ENCODE results near the gene RXRB. TPM values are rescaled to one million over a fixed set of nuclear protein-coding genes. Genes with fewer than 3 reads are reported as not detected.
A peak's percentile ranks its signal among the peaks of the same experiment; 100 is the strongest.
"Not testable (repeated sequence)": the region's sequence is repeated elsewhere in the genome, so short reads cannot be mapped to it uniquely, and the experiment has no call there.

Gene RXRB
- total RNA-seq = 23.4 TPM

DNA sequence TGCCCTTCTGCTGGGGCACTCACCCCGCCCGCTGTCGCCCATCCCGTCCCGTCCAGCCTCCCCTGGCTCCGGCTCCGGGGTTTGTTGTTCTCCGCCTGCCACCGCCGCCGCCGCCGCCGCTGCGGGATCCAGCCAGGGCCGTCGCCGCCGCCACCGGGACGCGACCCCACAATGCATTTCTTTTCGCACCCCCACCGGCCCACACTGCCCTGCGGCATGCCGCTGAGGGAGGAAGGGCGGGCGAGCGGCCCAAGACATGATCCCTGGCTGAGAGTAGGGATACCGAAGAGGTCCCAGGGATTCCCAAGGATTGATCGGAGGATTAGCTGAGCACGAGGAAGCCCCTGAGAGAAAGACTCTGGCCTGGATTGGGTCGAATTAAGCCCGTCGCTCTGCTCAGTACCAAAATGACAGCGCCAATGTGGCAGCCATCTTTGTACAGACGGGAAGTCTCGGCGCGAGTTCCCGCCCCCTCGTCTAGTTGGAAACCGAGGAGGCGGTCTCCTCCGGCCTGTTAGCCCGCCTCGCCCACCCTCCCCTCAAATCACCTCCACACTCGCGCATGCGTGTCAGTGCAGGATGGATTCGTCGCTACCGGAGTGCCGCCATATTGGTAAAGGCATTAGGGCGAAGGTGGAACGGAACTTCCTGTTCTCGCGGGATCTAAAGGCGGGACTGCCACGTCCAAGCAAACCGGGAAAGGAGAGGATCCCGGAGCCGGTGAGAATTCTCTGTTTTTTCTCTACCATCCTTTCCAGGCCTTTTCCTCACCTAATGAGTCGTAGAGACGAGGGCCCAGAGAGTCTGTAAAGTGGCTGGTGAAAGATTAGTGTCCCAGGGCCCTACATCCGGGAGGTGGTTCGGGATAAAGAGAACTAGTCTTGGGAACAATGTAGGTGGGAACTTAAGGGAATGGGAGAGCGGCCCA lies at the start of gene RXRB, which contains the start of gene SLC39A7:
TSS of gene RXRB (minus strand) at position 447 of the 928 bp plus-strand sequence. CDS start at position 258, 189 bp downstream.
TSS of gene SLC39A7 (plus strand) at position 649 of the 928 bp plus-strand sequence. CDS start 379 bp downstream, outside the sequence.
- DNase-seq (ENCODE audit: low read depth in 2 of 3, low spot score in 2 of 3) = peak; percentile 99 to 100 (median 100)

DNA sequence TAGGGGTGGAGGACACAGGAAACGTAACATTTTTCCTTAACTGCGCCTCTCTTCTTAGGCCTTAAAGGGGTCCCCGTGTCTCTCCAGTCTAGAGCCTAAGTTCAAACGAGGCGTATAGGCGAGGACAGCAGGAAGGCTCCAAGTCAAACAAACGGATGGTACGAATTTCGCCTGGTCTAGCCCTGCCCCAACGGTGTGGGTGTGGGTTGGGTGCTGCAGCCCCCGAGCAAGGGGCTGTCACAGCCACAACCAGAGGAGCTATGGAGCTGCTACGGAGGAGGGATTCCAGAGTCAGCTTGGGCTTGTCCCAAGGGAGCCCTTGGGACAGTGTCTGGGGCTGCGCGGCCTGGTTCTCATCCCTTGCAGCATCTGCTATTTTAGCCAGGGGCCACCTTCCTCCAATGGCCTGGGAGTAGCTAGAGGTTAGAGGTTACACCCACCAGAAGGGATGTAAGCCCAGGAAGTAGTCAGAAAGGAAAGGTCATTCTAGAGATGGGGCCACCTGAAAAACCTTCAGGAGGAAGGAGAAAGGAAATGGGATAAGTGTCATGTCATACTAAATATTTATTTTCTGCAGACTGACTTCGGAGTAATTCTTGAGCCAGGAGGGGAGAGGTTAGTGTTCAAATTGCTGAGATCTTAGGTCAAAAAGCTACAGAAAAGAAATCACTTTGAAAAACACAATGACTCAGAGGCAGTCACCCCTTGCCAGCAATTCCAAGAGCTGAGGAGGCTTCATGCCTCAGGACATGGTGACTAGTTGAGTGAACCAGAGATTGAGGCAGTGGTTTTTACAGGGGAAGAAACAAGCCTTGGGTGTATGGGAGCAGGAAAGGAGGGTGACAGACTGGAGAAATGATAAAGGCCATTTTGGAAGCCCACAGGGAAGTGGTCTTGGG lies 49.5 kb upstream of the RXRB start:
- DNase-seq (ENCODE audit: low read depth in 2 of 3, low spot score in 2 of 3) = no peak

DNA sequence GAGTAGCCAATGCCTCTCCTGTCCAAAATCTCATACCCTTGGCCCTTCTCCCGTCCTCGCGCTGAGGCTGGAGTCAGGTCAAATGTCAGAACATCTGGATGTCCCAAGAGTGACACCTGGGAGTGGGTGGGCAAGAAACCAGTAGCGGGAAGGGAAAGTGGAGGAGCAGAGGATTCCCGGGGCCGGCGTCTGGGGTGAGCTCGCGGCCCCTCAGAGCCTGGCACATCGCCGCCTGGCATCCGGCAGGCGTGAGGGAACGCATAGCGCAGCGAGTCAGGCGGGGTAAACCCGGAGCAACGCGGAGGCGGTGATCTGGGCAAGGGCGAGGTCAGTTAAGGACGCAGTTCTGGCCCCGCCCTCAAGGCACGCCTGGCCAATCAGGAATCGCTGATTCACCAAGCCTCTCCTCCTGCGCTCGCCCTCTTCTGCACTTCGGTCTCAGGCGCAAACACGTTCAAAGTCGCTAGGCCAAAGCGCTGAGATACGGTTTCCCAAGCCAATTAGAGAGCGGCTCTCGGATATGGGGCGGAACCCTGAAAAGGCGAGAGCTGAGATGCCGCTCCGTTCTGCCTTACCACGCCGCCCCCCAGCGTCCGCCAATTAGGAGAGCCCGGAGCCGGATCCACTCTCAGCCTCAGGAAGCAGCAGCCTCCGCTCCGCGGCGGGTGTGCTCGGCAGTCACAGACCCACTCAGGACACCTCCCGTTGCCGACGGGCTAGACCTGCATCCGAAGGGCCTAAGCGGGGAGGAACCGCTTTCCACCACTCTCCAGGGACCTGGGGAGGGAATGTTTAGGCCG lies 48.7 kb upstream of the RXRB start:
- peak; percentile 88 to 100 (median 99) for DNase-seq (ENCODE audit: low read depth in 2 of 3, low spot score in 2 of 3)

DNA sequence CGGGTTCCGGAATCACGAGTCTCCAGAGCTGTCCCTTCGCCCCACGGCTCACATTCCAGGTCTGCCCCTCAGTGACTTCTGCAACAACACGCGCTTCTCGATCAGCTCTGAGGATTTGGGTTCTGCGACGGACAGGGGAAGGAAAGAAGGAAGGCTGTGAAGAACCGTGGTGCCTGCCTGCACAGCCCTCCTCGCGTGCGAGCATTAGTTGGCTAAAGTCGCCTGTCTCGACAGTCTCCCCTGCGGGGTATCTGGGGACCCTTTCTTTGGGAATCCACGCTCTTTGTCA lies 48.1 kb upstream of the RXRB start:
- peak in 1 of 3 donors; percentile 48 for DNase-seq (ENCODE audit: low read depth in 2 of 3, low spot score in 2 of 3)

DNA sequence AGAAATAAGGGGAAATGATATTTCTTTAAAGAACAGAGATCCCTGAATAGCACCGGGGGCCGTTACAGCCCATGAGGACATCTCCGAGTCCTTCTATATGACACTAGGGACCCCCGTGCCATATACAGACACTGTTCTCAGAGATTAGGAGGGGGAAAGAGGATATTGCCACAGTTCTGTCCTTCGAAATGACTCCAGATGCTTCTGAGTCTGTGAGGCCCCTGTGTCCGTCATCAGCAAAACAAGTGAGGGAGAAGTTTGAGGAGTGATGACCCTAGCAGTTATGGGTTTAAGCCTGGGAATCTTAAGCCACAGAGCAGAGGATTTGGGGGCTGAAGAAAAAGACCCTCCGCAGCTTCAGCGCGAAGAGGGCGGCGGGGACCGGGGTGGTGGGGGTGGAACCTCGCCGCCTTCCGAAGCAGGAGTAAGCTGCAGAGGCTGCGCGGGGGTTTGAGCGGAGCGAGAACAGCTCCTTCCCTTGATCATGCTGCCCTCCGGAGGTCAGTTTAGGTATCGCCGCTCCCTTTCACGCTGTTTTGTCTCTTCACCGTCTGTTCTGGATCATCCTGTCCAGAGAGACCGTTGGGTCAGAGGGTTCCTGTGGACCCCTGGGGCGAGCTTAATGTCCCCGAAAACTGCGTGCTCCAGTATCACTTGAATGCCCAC lies 47.6 kb upstream of the RXRB start:
- peak; percentile 79 to 91 (median 83) for DNase-seq (ENCODE audit: low read depth in 2 of 3, low spot score in 2 of 3)

DNA sequence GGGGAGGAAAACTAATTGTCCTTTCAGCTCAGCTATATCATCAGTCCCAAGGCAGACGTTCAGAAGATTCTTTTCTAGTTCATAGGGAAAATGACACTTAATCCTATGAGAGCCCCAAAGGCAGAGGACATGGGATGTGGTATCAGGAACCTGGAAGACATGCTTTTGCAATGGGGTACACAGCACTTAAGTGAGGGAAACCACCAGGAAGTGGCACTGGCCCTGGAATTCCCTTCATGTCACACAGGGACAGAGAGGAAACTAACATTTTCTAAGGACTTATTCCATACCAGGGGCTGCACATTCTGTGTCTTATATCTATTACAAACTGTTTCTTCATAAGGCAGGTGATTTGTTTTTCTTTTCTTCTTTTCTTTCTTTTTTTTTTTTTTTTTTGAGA lies 43.0 kb upstream of the RXRB start:
- DNase-seq (ENCODE audit: low read depth in 2 of 3, low spot score in 2 of 3) = no peak

DNA sequence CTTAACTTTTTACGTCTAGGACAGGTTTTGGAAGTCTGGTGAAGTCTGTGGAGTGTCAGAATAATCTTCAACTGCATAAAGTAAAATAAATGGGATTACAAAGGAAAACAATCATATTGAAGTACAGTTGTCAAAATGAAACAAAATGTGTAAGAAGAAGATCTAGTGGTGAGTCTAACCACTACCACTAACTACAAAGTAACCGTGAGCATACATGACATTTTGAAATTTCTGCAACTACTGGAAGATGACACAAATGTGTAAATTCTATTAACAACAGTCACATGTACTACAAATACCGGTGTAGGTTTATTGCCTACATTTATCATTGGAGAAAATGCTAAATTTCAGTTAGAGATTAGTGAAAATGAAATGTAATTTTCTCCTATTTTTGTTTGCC lies 41.5 kb upstream of the RXRB start:
- no peak for DNase-seq (ENCODE audit: low read depth in 2 of 3, low spot score in 2 of 3)

DNA sequence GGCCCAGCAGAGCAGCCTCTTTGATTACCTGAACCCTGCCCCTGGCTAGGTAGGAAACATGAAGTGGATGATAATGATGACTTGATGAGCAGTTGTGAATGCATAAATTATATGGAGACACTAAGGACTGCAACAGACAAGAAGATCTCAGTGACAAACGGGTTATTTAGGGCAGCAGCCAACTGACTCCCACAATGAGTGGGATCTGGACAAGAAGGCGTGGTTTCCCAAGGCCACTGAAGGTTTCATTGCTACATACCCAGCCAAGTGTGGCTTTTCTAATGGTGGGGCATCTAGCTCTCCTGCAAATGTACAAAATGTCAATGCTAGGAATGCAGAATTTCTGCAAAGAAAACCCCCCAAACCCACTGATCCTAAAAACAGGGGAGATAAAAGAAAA lies 37.3 kb upstream of the RXRB start:
- DNase-seq (ENCODE audit: low read depth in 2 of 3, low spot score in 2 of 3) = no peak

DNA sequence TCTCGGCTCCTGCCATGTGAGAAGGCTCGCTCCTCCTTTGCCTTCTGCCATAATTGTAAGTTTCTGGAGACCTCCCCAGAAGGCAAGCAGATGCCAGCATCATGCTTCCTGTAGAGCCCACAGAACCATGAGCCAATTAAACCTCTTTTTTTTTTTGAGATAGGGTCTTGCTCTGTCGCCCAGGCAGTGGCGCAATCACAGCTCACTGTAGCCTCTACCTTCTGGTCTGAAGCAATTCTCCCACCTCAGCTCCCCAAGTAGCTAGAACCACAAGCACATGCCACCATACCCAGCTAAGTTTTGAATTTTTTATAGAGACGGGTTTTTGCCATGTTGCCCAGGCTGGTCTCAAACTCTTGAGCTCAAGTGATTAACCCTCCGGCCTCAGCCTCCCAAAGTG lies 36.4 kb upstream of the RXRB start:
- DNase-seq (ENCODE audit: low read depth in 2 of 3, low spot score in 2 of 3) = no peak

DNA sequence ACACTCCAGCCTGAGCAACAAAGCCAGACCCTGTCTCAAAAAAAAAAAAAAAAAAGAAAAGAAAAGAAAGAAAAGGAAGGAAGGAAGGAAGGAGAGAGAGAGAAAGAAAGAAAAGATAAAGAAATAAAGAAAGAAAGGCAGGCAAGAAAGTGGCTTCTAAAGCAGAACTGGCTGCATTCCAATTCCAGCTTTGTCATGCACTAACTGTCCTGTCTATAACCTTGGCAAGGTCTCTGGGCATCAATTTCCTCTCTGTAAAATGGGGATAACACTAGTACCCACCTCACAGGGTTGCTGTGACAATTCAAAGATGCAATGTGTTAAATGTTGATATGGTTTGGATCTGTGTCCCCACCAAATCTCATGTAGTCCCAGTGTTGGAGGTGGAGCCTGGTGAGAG lies 35.9 kb upstream of the RXRB start:
- no peak for DNase-seq (ENCODE audit: low read depth in 2 of 3, low spot score in 2 of 3)

DNA sequence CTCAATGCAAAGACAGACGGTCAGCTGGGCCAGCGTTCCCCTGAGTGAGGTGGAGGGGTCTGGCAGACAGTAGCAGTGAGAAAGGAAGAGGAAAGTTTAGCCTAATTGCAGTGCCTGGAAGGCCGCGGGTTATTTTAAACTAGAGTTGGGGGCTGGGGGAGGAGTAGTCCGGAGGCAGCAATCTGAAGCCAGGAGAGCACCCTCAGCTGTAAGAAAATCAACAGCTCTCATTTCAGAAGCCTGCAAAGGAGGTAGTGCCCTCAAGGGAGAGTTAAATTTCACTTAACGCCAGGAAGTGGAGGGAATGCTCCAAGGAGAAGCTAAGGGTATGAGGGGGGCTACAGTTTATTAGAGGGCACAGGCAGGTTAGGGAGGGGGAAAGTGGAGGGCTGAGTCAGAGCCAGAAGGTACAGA lies 34.8 kb upstream of the RXRB start:
- no peak for DNase-seq (ENCODE audit: low read depth in 2 of 3, low spot score in 2 of 3)

DNA sequence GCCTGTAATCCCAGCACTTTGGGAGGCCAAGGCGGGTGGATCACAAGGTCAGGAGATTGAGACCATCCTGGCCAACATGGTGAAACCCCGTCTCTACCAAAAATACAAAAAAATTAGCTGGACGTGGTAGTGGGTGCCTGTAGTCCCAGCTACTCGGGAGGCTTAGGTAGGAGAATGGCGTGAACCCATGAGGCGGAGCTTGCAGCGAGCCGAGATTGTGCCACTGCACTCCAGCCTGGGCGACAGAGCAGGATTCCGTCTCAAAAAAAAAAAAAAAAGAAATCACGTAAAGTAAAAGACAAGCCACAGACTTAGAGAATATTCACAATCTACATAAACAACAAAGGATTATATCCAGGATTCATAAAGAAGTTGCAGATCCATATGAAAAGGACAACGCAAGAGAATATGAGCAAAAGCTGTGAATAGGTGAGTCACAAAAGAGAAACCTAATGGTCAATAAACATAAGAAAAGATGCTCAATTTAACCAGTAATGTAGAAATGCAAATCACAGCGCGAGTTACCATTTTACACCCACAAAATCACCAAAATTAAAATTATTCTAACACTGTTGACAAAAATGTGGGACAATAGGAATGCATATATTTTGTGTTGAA lies 26.1 kb upstream of the RXRB start:
- DNase-seq (ENCODE audit: low read depth in 2 of 3, low spot score in 2 of 3) = not testable (repeated sequence)

DNA sequence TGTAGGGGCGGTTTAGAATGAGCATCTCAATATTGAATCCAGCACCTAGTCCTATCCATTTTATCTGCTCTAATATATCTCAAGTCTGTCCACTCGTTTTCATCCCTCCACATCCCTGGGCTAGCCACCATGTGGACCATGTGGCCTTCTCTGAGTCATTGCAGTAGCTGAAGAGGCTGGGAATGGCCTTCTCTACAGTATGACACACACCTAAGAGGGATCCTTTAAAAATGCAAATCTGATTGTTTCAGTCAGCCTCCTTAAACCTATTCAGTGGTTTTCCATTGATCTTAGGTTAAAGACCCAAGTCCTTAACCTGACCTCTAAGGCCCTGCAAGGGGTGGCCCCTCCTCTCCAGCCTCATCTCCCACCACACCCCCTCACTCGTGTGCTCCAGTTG lies 17.2 kb upstream of the RXRB start:
- DNase-seq (ENCODE audit: low read depth in 2 of 3, low spot score in 2 of 3) = no peak

DNA sequence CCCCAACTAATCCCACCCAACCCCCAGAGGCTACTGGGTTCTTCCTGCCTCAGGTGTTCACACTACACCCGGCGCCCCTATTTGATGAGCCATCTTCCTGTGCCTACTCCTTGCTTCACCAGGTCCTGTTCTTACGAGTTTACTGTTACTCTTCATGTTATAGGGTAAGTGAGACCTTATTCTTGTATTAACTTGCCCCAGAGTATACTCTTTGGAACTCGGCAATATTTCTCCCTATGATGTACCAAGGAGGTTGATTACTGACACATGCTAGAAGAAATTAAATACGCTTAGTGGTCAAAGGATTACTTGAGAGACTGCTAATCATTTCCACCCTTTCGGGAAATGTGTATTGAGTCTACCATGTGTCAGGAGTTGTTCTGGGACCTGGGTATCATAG lies 16.8 kb upstream of the RXRB start:
- DNase-seq (ENCODE audit: low read depth in 2 of 3, low spot score in 2 of 3) = no peak

DNA sequence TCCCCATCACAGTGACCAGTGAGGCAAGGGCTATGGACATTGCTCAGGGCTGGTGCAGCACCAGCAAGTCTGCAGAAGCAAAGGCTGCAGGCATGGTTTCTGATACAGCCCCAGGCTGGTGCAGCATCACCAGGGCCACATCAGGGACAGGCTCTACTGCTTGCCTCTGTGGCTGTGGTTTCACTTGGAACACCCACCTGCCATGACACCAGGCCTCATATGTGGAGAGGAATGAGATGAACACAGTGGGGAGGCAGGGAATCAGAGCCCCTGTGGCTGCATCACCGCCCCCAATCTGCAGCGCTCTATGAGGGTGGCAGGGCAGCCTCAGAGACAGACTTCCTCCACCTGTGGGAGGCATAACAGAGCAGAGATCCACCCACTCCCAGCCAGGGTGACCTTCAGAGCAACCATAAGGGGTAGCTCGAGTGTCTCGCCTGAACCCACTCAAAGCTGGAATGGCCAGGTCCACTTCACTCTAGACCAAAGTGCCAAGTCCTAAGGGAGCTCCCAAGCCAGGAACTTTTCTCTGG lies 15.7 kb upstream of the RXRB start:
- no peak for DNase-seq (ENCODE audit: low read depth in 2 of 3, low spot score in 2 of 3)

DNA sequence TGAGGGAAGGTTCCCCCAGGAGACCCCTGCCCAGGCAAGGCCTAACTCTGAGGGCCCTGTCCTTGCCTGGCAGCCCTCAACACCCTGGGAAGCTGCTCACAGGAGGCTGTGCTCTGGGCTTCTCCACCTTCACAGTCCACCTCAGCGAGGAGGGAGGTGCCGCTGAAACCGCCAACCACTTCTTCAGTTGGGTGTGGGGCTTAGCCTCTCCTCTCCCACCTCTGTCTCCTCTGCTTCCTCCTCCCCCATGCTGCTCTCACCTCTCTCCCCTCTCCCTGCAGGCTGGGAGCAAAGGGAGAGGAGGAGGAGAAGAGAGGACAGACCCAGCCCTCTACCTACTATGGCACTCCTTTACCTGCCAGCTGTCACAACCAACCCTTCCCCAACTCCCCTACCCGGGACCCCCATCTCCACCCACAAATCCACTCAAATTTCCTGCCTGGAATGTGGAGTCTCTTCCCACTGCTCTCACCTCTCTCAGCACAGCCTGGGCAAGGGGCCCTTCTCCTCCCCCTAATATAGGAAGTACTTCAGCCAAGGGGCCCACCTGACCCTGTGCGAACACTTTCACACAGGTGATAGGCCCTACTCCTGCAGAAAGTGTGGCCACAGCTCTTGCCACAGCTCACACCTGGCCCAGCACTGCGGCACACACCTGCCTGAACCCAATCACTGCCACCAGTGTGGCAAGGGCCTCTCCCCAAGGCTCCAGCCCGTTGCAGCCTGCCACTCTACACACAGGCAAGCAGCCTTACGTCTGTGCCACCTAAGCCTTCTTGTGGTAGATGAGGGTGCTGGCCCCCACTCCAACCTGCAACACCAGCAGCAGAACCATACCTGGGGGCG lies 15.0 kb upstream of the RXRB start:
- no peak for DNase-seq (ENCODE audit: low read depth in 2 of 3, low spot score in 2 of 3)

DNA sequence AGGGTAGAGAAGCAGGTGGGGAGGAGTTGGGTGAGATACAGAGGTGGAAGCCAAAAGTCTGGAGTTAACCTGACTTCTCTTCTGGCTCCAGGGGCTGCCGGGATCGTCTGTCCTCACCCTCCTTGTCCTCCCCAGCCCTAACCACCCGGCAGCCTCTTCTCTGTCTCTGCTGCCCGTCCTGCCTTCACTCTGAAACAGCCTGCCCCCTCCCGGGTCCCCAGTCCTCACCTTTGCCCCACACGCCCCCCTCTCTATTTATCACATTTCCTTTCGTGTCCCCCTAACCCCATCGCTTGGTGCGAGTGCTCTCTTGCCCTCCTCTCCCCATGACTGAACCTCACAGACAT lies 13.5 kb upstream of the RXRB start:
- no peak for DNase-seq (ENCODE audit: low read depth in 2 of 3, low spot score in 2 of 3)

DNA sequence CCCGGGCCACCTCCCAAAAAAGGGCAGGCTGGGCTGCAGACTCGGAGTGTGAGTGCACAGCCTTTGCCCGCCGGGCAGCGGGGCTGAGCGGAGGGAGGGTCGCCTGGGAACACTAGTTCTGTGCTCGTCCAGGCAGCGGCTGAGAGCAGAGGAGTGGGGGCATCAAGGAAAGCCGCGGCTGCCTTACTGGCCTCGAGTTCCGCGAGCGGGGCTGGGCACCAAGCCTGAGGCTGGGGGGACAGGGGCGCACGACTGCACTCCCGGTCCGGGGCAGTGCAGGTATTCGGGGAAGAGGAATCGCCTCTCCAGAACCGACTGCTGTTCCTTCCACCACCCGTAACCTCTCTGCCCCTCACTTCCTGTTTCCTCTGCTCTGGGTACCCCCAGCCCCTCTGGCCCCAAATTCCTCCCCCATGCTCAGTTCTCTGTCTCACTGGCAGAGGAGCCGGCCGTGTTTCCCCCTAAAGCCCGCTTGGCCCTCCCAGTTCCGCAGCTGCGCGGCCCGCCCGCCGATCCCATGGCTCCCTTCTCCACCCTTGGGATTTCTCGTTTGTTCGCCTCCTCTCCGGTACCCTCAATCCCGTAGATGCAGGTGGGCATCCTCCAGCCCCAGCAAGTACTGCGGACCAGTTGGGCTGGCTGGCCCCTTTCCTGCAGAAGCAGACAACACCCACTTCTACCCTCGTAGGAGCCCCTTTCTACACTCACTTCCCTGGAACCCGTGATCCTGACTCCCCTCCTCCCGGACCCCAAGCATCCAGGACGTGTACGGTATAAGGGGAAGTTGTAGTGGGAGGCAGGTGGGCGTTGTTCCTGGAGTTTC lies 12.9 kb upstream of the RXRB start:
- DNase-seq (ENCODE audit: low read depth in 2 of 3, low spot score in 2 of 3) = peak in 1 of 3 donors; percentile 54
